Chondrocyte (in vitro differentiated cells): Measurements from ENCODE around the gene MTG1. TPM values are rescaled to one million over a fixed set of nuclear protein-coding genes. Genes with fewer than 3 reads are reported as not detected.
A peak's percentile ranks its signal among the peaks of the same experiment; 100 is the strongest.

ENCODE experiments used
- DNase-seq: peaks from one replicate; pipeline ENCODE4 v3.0.0; 2021; ENCODE audit warnings: mixed read lengths, low spot score
- H3K27ac Mint-ChIP-seq: one replicate; pipeline ENCODE4 v1.8.0; 2021; ENCODE audit warnings: mild to moderate bottlenecking, moderate library complexity, mixed read lengths; ENCODE audit not compliant: unreplicated experiment
- H3K27me3 Mint-ChIP-seq: 2 replicates; pipeline ENCODE4 v1.8.0; 2021; ENCODE audit warnings: low read depth, mixed read lengths
- H3K36me3 Mint-ChIP-seq: 2 replicates; pipeline ENCODE4 v1.8.0; 2021; ENCODE audit warnings: low read depth, mixed read lengths
- H3K4me1 Mint-ChIP-seq: 2 replicates; pipeline ENCODE4 v1.8.0; 2021; ENCODE audit warnings: low read depth, mild to moderate bottlenecking, mixed read lengths
- H3K4me3 Mint-ChIP-seq: one replicate; pipeline ENCODE4 v1.8.0; 2021; ENCODE audit warnings: mild to moderate bottlenecking, moderate library complexity, mixed read lengths; ENCODE audit not compliant: unreplicated experiment
- H3K9me3 Mint-ChIP-seq: 2 replicates; pipeline ENCODE4 v1.8.0; 2021; ENCODE audit warnings: low read depth, mixed read lengths
- long read RNA-seq: library from polyadenylated mRNA; stranded (forward); transcript quantifications from one replicate; pipeline ENCODE4 v2.0.0, GENCODE V29; 2021
- total RNA-seq: library from RNA; stranded (reverse); gene quantifications from 3 replicates; pipeline ENCODE4 v1.2.1, GENCODE V29; 2021
- TF ChIP-seq, protein P1 (sequence below): fragments of 200-600 bp; sonication (generic); IDR thresholded peaks from 2 replicates; pipeline ENCODE4 v1.5.0; 2021; ENCODE audit warnings: antibody characterized with exemption, mild to moderate bottlenecking, moderate library complexity

MTG1 gene, protein sequence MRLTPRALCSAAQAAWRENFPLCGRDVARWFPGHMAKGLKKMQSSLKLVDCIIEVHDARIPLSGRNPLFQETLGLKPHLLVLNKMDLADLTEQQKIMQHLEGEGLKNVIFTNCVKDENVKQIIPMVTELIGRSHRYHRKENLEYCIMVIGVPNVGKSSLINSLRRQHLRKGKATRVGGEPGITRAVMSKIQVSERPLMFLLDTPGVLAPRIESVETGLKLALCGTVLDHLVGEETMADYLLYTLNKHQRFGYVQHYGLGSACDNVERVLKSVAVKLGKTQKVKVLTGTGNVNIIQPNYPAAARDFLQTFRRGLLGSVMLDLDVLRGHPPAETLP
- total RNA-seq = 33.2 to 53.0 TPM (median 36.7 TPM) in 3 replicates
- long read RNA-seq, transcript MTG1-201 (11 exons, 1,560 nt) = major isoform, 43 of 55 reads
- long read RNA-seq, partial matches to known transcripts = 0 of 55 reads
- long read RNA-seq, other reads (novel, unspliced or antisense) = 7 of 55 reads

DNA sequence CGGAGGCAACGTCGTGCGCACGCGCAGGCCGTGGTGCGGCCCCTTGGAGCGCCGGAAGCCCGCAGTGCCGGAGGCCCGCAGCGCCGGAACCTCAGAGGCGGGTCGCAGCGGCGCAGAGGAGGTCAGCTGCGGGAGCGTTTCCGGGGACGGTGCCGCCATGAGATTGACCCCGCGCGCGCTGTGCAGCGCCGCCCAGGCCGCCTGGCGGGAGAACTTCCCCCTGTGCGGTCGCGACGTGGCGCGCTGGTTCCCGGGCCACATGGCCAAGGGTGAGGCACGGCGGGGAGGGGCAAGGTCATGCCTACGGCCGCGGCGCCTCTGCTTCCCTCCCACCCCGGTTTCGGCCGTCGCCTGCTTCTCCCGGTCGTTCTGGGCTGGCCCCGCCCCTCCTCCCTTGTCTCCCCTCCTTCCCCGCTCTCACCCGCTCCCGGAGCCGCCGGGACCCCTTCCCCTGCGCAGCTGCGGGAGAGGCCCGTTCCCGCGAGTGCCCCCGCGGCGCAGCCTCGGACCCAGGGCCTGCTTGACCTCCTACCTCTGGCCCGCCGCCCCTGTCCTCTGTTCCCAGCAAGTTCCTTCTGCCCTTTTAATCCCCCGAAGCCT, at the start of gene MTG1:
TSS of gene MTG1 (plus strand) at position 94 of the 600 bp plus-strand sequence. CDS start at position 158, 64 bp downstream.
- Mint-ChIP-seq H3K27ac (peak within 1 kb of the TSS; percentile 90), H3K27me3 (no peaks in the 10 kb centered on the region), H3K4me1 (peaks cover 18% of the 10 kb centered on the region), H3K36me3 (peaks cover 7% of the 10 kb centered on the region), H3K9me3 (no peaks in the 10 kb centered on the region), H3K4me3 (peak within 1 kb of the TSS; percentile 94)
- peak; percentile 97 for DNase-seq
- TF ChIP-seq, protein P1, sequence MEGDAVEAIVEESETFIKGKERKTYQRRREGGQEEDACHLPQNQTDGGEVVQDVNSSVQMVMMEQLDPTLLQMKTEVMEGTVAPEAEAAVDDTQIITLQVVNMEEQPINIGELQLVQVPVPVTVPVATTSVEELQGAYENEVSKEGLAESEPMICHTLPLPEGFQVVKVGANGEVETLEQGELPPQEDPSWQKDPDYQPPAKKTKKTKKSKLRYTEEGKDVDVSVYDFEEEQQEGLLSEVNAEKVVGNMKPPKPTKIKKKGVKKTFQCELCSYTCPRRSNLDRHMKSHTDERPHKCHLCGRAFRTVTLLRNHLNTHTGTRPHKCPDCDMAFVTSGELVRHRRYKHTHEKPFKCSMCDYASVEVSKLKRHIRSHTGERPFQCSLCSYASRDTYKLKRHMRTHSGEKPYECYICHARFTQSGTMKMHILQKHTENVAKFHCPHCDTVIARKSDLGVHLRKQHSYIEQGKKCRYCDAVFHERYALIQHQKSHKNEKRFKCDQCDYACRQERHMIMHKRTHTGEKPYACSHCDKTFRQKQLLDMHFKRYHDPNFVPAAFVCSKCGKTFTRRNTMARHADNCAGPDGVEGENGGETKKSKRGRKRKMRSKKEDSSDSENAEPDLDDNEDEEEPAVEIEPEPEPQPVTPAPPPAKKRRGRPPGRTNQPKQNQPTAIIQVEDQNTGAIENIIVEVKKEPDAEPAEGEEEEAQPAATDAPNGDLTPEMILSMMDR = peak; percentile 50

DNA sequence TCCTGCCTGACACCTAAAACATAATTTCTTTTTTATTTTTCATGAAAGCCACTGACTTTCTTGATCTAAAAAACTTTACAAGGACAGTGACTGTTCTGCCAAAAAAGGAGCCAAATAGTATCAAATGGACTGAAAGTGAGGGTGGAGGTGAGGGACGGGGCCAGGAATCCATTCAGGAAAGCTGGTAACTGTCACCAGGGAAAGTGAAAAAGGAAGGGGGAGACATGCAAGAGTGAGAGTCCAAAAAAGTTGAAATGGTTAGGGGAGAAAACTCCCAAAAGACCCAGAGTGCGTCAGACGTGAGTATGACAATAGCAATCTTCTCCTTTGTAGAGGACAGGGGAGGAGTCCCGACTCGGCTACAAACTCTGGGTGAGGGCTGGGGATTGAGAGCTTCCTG, 49.7 kb upstream of the MTG1 start:
- Mint-ChIP-seq H3K27ac (no peak overlapping the region), H3K4me1 (no peaks in the 10 kb centered on the region), H3K9me3 (peaks cover 5% of the 10 kb centered on the region), H3K27me3 (peaks cover 13% of the 10 kb centered on the region), H3K36me3 (no peaks in the 10 kb centered on the region), H3K4me3 (no peak overlapping the region)
- TF ChIP-seq, protein P1 = no peak
- no peak for DNase-seq

DNA sequence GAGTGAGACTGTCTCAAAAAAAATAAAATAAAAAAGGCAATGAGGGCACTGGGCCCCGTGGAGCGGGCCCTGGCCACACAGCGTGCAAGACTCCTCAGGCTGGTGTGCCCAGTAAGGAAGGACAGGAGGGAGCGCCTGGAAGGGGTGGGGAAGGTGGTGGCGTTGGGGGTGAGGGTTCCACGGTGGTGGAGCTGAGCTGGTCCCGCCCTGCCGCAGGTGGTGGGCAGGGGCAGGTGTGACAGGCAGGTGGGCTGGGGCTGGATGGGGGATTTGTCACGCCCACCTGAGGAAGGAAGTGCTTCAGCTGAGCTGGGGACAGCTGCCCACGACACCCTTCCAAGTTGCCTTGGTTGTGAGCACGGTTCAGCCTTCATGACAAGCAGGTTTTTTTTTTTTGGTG, 47.5 kb upstream of the MTG1 start:
- H3K36me3 Mint-ChIP-seq = no peaks in the 10 kb centered on the region
- no peak for DNase-seq
- no peaks in the 10 kb centered on the region for H3K4me1 Mint-ChIP-seq
- TF ChIP-seq, protein P1 = no peak
- H3K27me3 Mint-ChIP-seq = peaks cover 14% of the 10 kb centered on the region
- peaks cover 5% of the 10 kb centered on the region for H3K9me3 Mint-ChIP-seq
- H3K27ac Mint-ChIP-seq = no peak overlapping the region
- H3K4me3 Mint-ChIP-seq = no peak overlapping the region

DNA sequence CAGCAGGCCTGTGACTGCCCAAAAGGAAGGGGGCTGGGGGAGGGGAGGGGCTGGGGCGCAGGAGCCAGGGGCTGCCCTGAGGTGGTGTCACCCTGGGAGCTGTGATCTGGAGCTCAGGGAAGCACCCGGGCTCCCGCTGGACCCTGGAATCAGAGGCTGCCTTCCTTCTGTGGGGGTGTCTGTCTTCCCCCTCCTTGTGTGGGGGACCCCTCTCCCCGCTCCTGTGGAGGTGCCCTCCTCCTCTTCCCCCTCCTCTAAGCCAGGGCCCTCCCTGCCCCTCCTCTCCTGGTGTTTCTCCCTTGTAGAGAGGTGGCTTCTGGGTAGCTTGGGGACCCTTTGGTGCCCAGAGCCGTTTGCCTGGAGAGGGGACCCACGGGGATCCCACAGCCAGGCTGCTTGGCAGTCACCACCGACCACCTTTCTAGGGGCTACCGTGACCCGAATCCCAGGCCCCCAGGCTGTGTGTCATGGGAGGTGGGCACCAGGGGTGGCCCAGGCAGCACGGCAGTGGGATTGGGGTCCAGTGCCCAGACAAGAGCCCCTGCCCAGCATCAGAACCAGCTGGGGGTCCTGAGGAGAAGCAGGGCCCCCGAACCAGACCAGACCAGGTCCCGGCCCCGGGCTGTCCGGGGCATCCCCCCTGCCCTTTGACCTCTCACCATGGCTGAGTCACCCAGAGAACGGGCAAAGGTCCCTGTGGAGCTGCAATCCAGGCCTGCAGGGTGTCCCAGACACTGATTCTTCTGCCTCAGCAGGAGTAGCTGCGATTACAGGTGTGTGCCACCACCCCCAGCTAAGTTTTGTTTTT, 46.0 kb upstream of the MTG1 start:
- H3K4me1 Mint-ChIP-seq = no peaks in the 10 kb centered on the region
- no peaks in the 10 kb centered on the region for H3K36me3 Mint-ChIP-seq
- H3K4me3 Mint-ChIP-seq = no peak overlapping the region
- TF ChIP-seq, protein P1 = no peak
- no peak overlapping the region for H3K27ac Mint-ChIP-seq
- peaks cover 7% of the 10 kb centered on the region for H3K27me3 Mint-ChIP-seq
- H3K9me3 Mint-ChIP-seq = no peaks in the 10 kb centered on the region
- no peak for DNase-seq

DNA sequence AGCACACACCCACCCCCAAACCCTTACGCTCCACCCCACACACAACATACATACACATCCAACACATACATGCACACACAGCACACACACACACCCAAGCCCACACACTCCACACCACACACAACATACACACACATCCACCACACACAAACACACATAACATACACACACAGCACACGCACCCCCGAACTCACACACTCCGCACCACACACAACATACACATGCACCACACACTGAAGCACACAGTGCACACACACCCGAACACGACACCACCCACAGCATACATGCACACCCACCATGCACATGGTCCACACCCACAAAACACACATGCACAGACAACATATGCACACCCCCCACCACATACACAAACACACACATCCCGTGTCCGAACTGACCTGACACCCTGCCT, 44.8 kb upstream of the MTG1 start:
- H3K36me3 Mint-ChIP-seq = no peaks in the 10 kb centered on the region
- no peak overlapping the region for H3K27ac Mint-ChIP-seq
- H3K27me3 Mint-ChIP-seq = peaks cover 7% of the 10 kb centered on the region
- no peak overlapping the region for H3K4me3 Mint-ChIP-seq
- TF ChIP-seq, protein P1 = no peak
- no peaks in the 10 kb centered on the region for H3K9me3 Mint-ChIP-seq
- no peak for DNase-seq
- no peaks in the 10 kb centered on the region for H3K4me1 Mint-ChIP-seq
